HFF-Myc (cell line): Measurements from ENCODE around the gene ATG10.
"Not testable (repeated sequence)": the region's sequence is repeated elsewhere in the genome, so short reads cannot be mapped to it uniquely, and the experiment has no call there.

Experiments
- DNase-seq: peaks from one replicate; pipeline ENCODE4 v3.0.0-alpha.2; 2011; ENCODE audit warnings: low read depth; ENCODE audit errors: extremely low read depth
- H3K4me3 ChIP-seq: replicated peaks from 2 replicates; pipeline ENCODE4 v1.5.1; 2011; ENCODE audit warnings: low read depth, mild to moderate bottlenecking, control low read depth, low read length
- TF ChIP-seq, protein P1 (sequence below): IDR thresholded peaks from 2 replicates; pipeline ENCODE4 v1.5.1; 2012; ENCODE audit warnings: mild to moderate bottlenecking, low read depth, low read length, control low read depth; ENCODE audit errors: missing control alignments

ATG10 gene

GRCh38 chr5:82004511-82004910, 32.7 kb downstream of the ATG10 start:
- DNase-seq: no peak
- TF ChIP-seq, protein P1, sequence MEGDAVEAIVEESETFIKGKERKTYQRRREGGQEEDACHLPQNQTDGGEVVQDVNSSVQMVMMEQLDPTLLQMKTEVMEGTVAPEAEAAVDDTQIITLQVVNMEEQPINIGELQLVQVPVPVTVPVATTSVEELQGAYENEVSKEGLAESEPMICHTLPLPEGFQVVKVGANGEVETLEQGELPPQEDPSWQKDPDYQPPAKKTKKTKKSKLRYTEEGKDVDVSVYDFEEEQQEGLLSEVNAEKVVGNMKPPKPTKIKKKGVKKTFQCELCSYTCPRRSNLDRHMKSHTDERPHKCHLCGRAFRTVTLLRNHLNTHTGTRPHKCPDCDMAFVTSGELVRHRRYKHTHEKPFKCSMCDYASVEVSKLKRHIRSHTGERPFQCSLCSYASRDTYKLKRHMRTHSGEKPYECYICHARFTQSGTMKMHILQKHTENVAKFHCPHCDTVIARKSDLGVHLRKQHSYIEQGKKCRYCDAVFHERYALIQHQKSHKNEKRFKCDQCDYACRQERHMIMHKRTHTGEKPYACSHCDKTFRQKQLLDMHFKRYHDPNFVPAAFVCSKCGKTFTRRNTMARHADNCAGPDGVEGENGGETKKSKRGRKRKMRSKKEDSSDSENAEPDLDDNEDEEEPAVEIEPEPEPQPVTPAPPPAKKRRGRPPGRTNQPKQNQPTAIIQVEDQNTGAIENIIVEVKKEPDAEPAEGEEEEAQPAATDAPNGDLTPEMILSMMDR: no peak

GRCh38 chr5:82009869-82010268, 38.0 kb downstream of the ATG10 start:
- H3K4me3 ChIP-seq, DNase-seq: not testable (repeated sequence)

More at GRCh38 chr5:82004511-82004910, 32.7 kb downstream of the ATG10 start:
- no peak overlapping the region for H3K4me3 ChIP-seq

DNA sequence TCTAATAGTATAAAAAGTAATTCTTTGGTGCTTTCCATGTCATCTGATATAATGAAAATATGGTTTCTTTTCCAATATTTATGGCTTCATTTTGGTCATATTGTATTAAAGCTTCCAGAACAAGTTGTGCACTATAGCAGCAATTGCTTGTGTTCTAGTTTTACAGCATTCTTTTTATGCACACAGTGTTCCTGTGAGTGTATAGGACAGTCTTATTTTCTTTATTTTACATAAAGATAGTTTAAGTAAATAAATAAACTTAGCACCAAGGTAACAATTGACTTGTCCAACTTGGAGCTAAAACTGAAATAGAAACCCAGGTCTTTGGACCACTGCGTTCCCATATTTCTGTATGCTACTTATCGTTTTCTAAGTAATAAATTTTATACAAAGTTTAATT, 38.9 kb downstream of the ATG10 start:
- no peak overlapping the region for H3K4me3 ChIP-seq
- DNase-seq: no peak
- TF ChIP-seq, protein P1: no peak

DNA sequence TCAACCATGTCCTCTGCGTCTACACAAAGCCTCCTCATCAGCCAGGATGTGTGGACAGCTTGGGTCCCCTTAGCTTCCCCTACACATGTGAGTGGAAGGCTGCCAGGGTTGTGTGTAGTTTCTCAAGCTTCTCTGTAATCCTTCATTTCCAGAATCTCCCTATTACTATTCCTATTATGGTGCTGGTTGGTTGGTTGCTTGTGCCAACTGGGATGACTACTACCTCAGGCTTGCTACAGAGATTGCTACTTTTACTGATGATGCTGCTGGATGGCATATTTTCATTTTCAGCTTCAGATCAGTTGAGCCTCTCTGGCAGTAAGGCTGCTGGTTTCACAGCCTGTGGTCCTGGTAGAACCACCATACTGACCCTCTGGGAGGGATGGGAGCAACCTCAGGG, 39.9 kb downstream of the ATG10 start:
- TF ChIP-seq, protein P1: no peak
- H3K4me3 ChIP-seq: no peak overlapping the region
- DNase-seq: no peak

DNA sequence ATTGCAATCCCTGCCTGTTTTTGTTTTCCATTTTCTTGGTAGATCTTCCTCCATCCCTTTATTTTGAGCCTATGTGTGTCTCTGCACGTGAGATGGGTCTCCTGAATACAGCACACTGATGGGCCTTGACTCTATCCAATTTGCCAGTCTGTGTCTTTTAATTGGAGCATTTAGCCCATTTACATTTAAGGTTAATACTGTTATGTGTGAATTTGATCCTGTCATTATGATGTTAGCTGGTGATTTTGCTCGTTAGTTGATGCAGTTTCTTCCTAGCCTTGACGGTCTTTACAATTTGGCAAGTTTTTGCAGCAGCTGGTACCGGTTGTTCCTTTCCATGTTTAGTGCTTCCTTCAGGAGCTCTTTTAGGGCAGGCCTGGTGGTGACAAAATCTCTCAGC, 42.8 kb downstream of the ATG10 start:
- not testable (repeated sequence) for DNase-seq, H3K4me3 ChIP-seq

DNA sequence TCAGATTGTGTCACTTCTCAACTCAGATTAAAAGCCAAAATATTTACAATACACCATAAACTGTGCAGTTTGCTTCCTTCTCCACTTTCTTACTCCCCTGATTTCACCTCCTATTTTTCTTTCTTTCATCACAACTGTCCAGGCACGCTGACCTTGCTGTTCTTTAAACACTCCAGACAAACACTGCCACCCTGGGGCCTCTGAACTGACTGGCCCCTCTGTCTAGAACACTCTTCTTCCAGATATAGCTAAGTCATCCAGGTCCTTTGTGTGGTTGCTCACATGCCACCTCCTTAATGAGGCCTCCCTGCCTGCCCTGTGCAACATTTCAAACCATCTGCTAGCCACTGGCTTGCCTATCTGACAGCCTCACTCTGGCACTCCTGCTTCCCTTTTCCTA, 46.6 kb downstream of the ATG10 start:
- H3K4me3 ChIP-seq: no peak overlapping the region
- TF ChIP-seq, protein P1: no peak
- DNase-seq: no peak

GRCh38 chr5:82019342-82020138, 47.7 kb downstream of the ATG10 start:
- TF ChIP-seq, protein P1: no peak
- DNase-seq: no peak
- no peak overlapping the region for H3K4me3 ChIP-seq

- TF ChIP-seq, protein P1: no peak
- no peak for DNase-seq
Measured at GRCh38 chr5:82022499-82022898, 50.7 kb downstream of the ATG10 start.

More at GRCh38 chr5:82022499-82022898, 50.7 kb downstream of the ATG10 start:
- H3K4me3 ChIP-seq: no peak overlapping the region
